Lower leg skin (tissue), 3 donors: Measurements from ENCODE around the gene ABCA10.

ENCODE experiments used
- POLR2A ChIP-seq, 2 donors: fragments of 450-650 bp; IDR thresholded peaks; one replicate each; pipeline ENCODE4 v1.6.1; 2016 to 2017; ENCODE audit warnings: antibody characterized with exemption in 2 of 2, mild to moderate bottlenecking in 1 of 2, moderate library complexity in 1 of 2
- TF ChIP-seq, protein P1 (sequence below), 3 donors: fragments of 450-650 bp; IDR thresholded peaks; one replicate each; pipeline ENCODE4 v1.5.1; 2016; ENCODE audit warnings: antibody characterized with exemption in 3 of 3, mild to moderate bottlenecking in 3 of 3, moderate library complexity in 2 of 3

DNA sequence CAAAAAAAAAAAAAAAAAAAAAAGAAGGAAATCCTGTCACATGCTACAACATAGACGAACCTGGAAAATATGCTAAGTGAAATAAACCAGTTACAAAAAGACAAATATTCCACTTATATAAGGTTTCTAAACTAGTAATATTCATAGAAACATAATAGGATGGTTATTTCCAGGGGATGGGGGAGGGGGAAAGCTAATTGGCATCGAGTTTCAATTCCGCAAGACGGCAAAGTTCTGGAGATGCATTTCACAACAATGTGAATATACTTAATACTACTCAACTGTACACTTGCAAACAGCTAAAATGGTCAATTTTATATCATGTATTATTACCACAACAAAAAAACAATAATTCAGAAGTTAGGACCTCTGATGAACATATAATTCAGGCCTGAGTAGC is 130.0 kb downstream of the ABCA10 start:
- TF ChIP-seq, protein P1, sequence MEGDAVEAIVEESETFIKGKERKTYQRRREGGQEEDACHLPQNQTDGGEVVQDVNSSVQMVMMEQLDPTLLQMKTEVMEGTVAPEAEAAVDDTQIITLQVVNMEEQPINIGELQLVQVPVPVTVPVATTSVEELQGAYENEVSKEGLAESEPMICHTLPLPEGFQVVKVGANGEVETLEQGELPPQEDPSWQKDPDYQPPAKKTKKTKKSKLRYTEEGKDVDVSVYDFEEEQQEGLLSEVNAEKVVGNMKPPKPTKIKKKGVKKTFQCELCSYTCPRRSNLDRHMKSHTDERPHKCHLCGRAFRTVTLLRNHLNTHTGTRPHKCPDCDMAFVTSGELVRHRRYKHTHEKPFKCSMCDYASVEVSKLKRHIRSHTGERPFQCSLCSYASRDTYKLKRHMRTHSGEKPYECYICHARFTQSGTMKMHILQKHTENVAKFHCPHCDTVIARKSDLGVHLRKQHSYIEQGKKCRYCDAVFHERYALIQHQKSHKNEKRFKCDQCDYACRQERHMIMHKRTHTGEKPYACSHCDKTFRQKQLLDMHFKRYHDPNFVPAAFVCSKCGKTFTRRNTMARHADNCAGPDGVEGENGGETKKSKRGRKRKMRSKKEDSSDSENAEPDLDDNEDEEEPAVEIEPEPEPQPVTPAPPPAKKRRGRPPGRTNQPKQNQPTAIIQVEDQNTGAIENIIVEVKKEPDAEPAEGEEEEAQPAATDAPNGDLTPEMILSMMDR (IDR thresholded peaks at IDR 0.05) = no peak
- no peak for TF ChIP-seq POLR2A (IDR thresholded peaks at IDR 0.05)
